ENCODE measurements around the gene ACKR2. TPM values are rescaled to one million over a fixed set of nuclear protein-coding genes. Genes with fewer than 3 reads are reported as not detected.

Gene ACKR2
- total and polyA plus RNA-seq, 4 donors: 1.1 to 5.7 (median 3.5) TPM

DNA sequence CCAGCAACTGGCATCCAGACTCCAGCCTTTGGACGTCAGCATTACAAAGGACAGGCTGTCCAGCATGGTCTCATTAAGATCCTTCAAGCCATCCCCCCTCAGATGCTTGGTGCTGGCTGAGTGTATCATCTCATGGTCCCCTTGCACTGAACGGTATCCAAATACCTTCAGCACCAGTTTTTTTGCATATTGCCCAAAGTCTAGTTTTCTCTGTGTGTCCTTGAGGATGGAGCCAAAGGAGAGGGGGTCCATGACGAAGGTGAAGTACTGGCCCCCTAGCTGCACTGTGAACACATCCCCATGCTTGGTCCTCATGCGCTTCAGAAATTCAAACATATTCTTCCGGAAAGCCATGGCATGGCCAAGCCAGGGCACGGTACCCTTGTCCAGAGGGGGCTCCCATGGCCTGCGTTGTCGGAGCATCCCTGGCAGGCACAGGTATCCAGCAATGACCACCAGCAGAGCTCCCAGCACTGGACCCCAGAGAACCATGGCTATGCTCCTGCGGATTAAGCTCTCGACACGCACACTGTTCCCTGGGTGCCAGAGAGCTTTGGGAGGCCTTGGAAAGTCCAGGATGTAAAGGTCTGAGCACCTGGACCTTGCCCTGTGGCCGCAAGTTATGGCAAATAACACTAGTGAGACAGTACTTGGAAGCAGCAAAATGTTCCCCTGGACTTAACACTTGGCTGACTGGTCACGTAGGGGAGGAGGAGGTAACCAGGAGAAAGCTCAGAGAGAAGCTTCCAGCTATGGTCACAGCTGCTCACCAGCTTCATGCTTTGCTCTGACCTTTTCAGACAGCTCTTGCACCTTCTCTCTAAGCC is 66.3 kb downstream of the ACKR2 start, which contains the start of gene CYP8B1:
Gene CYP8B1 (minus strand): TSS at position 555 of the 827 bp plus-strand sequence. CDS start 63 bp downstream, at position 492.
- peaks cover 0 to 21% (median 5%) of the 10 kb centered on the region in 5 donors for H3K4me1 ChIP-seq (ENCODE audit: control insufficient read depth in 5 of 5, insufficient read depth in 5 of 5, low read length in 5 of 5)
- no peak within 1 kb of the TSS for H3K27ac ChIP-seq (ENCODE audit: low read depth in 1 of 2, low read length in 1 of 2)
- H3K36me3 ChIP-seq (ENCODE audit: control insufficient read depth in 4 of 4, insufficient read depth in 4 of 4, low read length in 4 of 4): no peaks in the 10 kb centered on the region
- 90 to 94% methylated on average over 13 of the region's 13 CpGs for whole genome bisulfite sequencing, 2 donors
- TF ChIP-seq, protein P1, sequence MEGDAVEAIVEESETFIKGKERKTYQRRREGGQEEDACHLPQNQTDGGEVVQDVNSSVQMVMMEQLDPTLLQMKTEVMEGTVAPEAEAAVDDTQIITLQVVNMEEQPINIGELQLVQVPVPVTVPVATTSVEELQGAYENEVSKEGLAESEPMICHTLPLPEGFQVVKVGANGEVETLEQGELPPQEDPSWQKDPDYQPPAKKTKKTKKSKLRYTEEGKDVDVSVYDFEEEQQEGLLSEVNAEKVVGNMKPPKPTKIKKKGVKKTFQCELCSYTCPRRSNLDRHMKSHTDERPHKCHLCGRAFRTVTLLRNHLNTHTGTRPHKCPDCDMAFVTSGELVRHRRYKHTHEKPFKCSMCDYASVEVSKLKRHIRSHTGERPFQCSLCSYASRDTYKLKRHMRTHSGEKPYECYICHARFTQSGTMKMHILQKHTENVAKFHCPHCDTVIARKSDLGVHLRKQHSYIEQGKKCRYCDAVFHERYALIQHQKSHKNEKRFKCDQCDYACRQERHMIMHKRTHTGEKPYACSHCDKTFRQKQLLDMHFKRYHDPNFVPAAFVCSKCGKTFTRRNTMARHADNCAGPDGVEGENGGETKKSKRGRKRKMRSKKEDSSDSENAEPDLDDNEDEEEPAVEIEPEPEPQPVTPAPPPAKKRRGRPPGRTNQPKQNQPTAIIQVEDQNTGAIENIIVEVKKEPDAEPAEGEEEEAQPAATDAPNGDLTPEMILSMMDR (IDR thresholded peaks at IDR 0.05; ENCODE audit: control extremely low read depth, extremely low read depth): no peak
- DNase-seq (no peak), ATAC-seq (ENCODE audit: insufficient read depth, low FRiP score) (no peak)
- no peaks in the 10 kb centered on the region for H3K27me3 ChIP-seq (ENCODE audit: control insufficient read depth in 3 of 3, insufficient read depth in 3 of 3, low read length in 2 of 3)
- no peak within 1 kb of the TSS for H3K9ac ChIP-seq (ENCODE audit: insufficient read depth in 1 of 2, low read length in 2 of 2)
- no peak within 1 kb of the TSS for H3K4me3 ChIP-seq
- no peaks in the 10 kb centered on the region for H3K9me3 ChIP-seq (ENCODE audit: control insufficient read depth in 4 of 4, insufficient read depth in 3 of 4, low read length in 3 of 4)

DNA sequence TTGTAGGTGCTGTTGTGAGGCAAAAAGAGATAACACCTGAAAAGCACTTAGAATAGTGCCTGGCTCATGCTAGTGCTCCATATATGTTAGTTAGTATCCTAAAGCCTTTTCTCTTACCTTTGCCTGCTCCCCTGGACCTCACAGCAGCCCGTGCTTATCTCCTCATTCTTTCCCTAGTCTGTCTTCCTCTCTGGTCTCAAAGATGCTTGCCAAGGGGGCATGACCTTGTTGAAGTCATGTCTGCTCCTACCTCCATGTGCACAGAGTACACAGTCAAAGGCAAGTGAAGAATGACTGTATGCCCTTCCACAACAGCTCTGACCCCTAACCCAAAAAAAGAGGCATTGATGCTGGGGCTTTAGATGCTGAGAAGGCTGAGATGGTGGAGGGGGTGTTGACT is 67.2 kb downstream of the ACKR2 start:
- Histone ChIP-seq H3K4me1 (ENCODE audit: control insufficient read depth in 5 of 5, insufficient read depth in 5 of 5, low read length in 5 of 5) (peaks cover 0 to 21% (median 8%) of the 10 kb centered on the region in 5 donors), H3K4me3 (no peak overlapping the region), H3K9ac (ENCODE audit: insufficient read depth in 1 of 2, low read length in 2 of 2) (no peak overlapping the region), H3K9me3 (ENCODE audit: control insufficient read depth in 4 of 4, insufficient read depth in 3 of 4, low read length in 3 of 4) (no peaks in the 10 kb centered on the region), H3K27ac (ENCODE audit: low read depth in 1 of 2, low read length in 1 of 2) (no peak overlapping the region), H3K27me3 (ENCODE audit: control insufficient read depth in 3 of 3, insufficient read depth in 3 of 3, low read length in 2 of 3) (no peaks in the 10 kb centered on the region), H3K36me3 (ENCODE audit: control insufficient read depth in 4 of 4, insufficient read depth in 4 of 4, low read length in 4 of 4) (no peaks in the 10 kb centered on the region)
- DNase-seq: no peak
- TF ChIP-seq, protein P1 (IDR thresholded peaks at IDR 0.05; ENCODE audit: control extremely low read depth, extremely low read depth): no peak
- WGBS, 2 donors: 56 to 83% methylated on average over 1 of the region's 1 CpG
- ATAC-seq (ENCODE audit: insufficient read depth, low FRiP score): no peak

DNA sequence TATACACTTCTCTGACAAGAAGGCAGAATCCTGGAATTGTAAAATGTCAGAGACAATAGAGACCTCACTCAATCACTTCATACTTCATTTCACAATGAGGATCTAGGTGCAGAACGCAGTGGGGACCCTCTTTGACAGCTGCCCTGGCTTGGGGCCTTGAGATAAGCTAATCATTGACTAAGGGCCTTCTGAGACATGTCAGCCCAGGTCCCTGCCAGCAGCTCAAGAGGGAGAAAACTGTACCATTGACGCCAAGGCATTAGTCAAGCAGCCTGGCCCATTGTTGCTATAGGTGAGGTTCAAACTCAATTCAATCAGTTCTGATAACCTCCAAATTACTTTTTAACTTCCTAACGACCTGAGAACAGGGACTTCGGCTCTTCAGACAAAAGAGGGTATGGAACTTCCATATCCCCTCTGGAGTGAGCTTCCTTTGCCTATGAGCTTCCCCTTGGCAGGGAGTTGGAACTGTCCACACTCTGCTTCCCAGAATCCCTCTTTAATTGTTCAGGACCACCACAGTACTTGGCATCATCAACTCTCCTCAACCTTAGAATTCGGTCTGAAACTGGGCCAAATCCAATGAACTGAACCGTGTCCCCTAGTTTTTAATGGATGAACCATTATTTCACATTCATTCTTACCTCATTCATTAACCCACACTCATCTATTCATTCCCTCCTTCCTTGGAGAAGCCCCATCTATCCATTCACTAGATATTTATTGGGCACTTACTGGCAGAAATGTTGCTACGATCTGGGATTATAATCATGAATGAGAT is 67.9 kb downstream of the ACKR2 start:
- ATAC-seq (ENCODE audit: insufficient read depth, low FRiP score): no peak
- peak; percentile 11 to 34 (median 20) for DNase-seq
- Histone ChIP-seq H3K4me1 (ENCODE audit: control insufficient read depth in 5 of 5, insufficient read depth in 5 of 5, low read length in 5 of 5) (peaks cover 0 to 14% (median 8%) of the 10 kb centered on the region in 5 donors), H3K36me3 (ENCODE audit: control insufficient read depth in 4 of 4, insufficient read depth in 4 of 4, low read length in 4 of 4) (no peaks in the 10 kb centered on the region), H3K4me3 (no peak overlapping the region), H3K27me3 (ENCODE audit: control insufficient read depth in 3 of 3, insufficient read depth in 3 of 3, low read length in 2 of 3) (no peaks in the 10 kb centered on the region), H3K9ac (ENCODE audit: insufficient read depth in 1 of 2, low read length in 2 of 2) (no peak overlapping the region), H3K9me3 (ENCODE audit: control insufficient read depth in 4 of 4, insufficient read depth in 3 of 4, low read length in 3 of 4) (no peaks in the 10 kb centered on the region), H3K27ac (ENCODE audit: low read depth in 1 of 2, low read length in 1 of 2) (no peak overlapping the region)
- TF ChIP-seq, protein P1 (IDR thresholded peaks at IDR 0.05; ENCODE audit: control extremely low read depth, extremely low read depth): no peak
- WGBS, 2 donors: 72 to 85% methylated on average over 7 of the region's 7 CpGs

Data from lung (tissue), 12 donors.